ENCODE data around the gene SMIM35.

SMIM35 gene

GRCh38 chr11:118059246-118059940 is 27.4 kb downstream of the SMIM35 start:
- no peak for DNase-seq (ENCODE audit: low read depth in 1 of 2, low spot score in 1 of 2)

GRCh38 chr11:118058311-118059245 is 28.2 kb downstream of the SMIM35 start:
- no peak for DNase-seq (ENCODE audit: low read depth in 1 of 2, low spot score in 1 of 2)

DNA sequence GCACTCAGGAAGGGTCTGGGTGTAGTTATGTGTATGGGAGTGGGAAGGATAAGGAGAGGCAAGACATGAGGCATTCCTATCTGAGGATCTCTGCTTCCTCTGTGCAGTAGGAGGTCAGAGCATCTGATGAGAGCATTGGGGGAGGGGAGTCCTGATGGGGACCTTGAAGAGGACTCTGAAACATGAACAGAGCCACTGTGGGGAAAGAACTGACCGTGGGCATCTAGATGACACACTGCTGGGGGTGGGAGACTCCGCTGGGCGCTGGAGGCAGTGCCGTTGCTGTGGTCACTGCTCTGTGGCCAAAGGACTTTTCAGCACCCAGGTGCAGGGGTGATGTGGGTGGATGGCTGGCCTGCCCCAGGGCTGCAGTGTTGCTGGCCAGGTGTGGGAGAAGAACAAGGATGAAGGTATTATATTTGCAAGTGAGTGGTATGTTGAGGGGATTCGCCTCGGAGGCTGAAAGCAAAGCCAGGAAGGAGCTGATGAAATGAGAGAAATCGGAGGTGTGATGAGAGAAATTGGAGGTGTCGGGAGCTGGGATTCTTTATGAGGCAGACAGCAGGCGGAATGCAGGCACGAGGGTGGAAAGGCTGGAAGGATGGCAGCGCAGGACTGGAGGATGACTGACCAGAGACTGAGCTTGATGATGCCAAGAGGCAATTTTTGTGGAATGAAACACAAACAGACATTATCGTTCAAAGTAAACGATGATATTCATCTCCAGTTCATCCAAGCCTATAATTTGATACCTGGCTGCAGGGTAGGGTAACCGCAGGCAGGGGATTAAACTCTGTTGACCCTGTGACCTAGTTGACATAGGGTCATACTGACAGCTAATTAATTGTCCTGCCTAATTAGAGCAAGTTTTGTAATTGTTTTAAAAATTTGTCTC is 29.3 kb downstream of the SMIM35 start:
- DNase-seq (ENCODE audit: low read depth in 1 of 2, low spot score in 1 of 2): no peak

- DNase-seq (ENCODE audit: low read depth in 1 of 2, low spot score in 1 of 2): no peak
These were observed 30.0 kb downstream of the SMIM35 start for GRCh38 chr11:118056806-118057205.

- DNase-seq (ENCODE audit: low read depth in 1 of 2, low spot score in 1 of 2): no peak
These were observed 30.8 kb downstream of the SMIM35 start for GRCh38 chr11:118055966-118056365.

- no peak for DNase-seq (ENCODE audit: low read depth in 1 of 2, low spot score in 1 of 2)
These were observed 31.8 kb downstream of the SMIM35 start for GRCh38 chr11:118054712-118055640.

DNA sequence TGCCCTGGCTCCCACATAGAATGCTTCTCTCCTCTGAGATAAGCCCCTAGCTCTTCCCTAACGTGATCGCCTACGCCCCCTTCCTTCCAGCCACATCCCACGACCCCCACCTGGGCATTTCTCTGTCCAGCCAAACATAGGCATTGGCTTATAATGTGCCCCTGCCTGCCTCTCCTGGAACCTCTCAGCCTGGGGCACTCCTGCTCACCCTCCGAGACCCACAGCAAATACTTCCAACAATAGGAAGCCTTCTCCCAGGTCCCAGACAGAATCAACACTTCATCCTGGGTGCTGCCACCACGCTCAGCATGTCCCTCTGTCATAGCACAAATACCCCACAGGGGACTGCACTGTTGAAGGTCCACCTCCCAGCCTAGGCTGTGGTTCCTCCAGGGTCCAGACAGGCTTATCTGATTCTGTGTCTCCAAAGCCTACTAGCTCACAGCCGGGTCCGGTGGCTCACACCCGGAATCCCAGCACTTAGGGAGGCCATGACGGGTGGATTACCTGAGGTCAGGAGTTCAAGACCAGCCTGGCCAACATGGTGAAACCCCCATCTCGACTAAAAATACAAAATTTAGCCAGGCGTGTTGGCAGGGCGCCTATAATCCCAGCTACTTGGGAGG is 34.1 kb downstream of the SMIM35 start:
- DNase-seq (ENCODE audit: low read depth in 1 of 2, low spot score in 1 of 2): no peak

GRCh38 chr11:118051611-118052461 is 34.9 kb downstream of the SMIM35 start:
- peak; percentile 40 to 48 for DNase-seq (ENCODE audit: low read depth in 1 of 2, low spot score in 1 of 2)

GRCh38 chr11:118051136-118051610 is 35.6 kb downstream of the SMIM35 start:
- no peak for DNase-seq (ENCODE audit: low read depth in 1 of 2, low spot score in 1 of 2)

- no peak for DNase-seq (ENCODE audit: low read depth in 1 of 2, low spot score in 1 of 2)
These were observed 36.4 kb downstream of the SMIM35 start for GRCh38 chr11:118050208-118050891.

DNA sequence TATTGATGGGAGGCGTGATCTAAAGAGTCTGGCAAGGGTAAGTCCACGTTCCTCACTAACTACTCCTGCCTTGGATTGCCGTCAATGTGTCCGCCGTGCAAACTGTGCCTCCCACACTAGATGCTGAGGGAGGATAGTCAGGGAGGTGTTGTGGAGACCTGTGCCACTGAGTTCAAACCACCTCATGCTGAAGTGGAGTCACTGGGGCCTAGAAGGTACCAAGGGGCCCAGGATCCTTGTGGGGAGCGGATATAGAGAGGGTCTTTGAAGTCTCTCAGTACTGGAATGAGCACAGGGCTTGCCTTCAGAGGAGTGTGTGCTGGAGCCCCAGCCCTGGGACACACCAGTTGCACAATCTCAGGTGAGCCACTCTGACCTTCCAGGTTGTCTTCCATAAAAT is 37.0 kb downstream of the SMIM35 start:
- no peak for DNase-seq (ENCODE audit: low read depth in 1 of 2, low spot score in 1 of 2)

- DNase-seq (ENCODE audit: low read depth in 1 of 2, low spot score in 1 of 2): no peak
These were observed 38.0 kb downstream of the SMIM35 start for GRCh38 chr11:118048472-118049370.

DNA sequence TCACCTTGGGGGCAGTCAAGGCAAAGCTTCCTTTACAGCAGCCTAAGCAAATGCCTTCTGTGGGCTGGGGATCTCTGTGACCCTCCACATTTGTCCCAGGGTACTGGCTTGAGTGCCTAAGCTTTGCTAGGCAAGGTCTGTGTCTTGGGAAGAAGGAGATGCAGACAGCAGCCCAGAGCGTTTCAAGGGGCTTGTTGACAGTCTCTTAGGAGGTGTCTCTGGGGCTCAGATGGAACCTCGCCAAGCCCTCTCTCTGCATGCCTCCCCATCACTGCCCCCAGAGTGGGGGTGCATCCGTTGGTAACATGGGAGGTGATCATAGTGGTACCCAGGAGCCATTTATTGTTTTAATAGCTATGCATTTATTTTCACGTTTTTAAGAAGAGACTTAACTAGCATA is 39.0 kb downstream of the SMIM35 start:
- no peak for DNase-seq (ENCODE audit: low read depth in 1 of 2, low spot score in 1 of 2)

- no peak for DNase-seq (ENCODE audit: low read depth in 1 of 2, low spot score in 1 of 2)
These were observed 39.6 kb downstream of the SMIM35 start for GRCh38 chr11:118046964-118047700.

GRCh38 chr11:118046051-118046963 is 40.5 kb downstream of the SMIM35 start:
- DNase-seq (ENCODE audit: low read depth in 1 of 2, low spot score in 1 of 2): no peak
